ENCODE measurements around the gene BRAF.
"Not testable (repeated sequence)": the region's sequence is repeated elsewhere in the genome, so short reads cannot be mapped to it uniquely, and the experiment has no call there.

The BRAF gene

DNA sequence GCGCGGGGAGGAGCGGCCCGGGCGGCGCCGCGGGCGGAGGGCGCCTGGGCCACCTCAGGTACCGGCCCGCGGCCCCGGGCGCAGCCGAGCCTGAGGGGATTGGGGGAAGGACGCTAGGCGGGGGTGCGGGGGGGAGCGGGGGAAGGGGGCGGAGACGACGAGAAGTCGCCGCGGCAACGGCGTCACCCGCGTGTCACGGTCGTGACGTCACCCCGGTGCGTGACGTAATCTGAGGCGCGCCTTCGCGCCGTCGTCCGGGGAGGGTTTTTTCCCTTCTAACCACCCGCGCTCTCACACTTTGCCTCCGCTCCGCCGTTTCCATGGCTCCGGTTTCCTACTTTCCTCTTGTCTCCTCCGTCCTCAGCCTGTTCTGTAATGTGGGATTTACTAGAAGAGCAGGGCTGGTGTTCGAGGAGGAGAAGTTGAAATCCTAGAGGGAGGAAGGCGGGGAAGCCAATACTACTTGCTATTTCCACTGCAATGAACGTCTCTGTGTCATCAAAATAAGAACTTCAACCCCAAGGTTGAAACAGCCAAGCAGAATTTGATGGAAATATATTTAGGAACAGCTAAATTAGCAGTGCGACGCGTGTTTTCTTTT lies at the start of gene BRAF:
BRAF (minus strand) TSS at position 109 of the 601 bp plus-strand sequence. CDS start 226 bp downstream, outside the sequence.
- TF ChIP-seq, protein P1, sequence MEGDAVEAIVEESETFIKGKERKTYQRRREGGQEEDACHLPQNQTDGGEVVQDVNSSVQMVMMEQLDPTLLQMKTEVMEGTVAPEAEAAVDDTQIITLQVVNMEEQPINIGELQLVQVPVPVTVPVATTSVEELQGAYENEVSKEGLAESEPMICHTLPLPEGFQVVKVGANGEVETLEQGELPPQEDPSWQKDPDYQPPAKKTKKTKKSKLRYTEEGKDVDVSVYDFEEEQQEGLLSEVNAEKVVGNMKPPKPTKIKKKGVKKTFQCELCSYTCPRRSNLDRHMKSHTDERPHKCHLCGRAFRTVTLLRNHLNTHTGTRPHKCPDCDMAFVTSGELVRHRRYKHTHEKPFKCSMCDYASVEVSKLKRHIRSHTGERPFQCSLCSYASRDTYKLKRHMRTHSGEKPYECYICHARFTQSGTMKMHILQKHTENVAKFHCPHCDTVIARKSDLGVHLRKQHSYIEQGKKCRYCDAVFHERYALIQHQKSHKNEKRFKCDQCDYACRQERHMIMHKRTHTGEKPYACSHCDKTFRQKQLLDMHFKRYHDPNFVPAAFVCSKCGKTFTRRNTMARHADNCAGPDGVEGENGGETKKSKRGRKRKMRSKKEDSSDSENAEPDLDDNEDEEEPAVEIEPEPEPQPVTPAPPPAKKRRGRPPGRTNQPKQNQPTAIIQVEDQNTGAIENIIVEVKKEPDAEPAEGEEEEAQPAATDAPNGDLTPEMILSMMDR (IDR thresholded peaks at IDR 0.05; ENCODE audit: insufficient read depth, low read depth, low read length, missing control alignments): no peak
- H3K4me3 ChIP-seq (ENCODE audit: low read depth, low read length): peak within 1 kb of the TSS; percentile 99
- peak; percentile 92 for DNase-seq (ENCODE audit: low read depth)

DNA sequence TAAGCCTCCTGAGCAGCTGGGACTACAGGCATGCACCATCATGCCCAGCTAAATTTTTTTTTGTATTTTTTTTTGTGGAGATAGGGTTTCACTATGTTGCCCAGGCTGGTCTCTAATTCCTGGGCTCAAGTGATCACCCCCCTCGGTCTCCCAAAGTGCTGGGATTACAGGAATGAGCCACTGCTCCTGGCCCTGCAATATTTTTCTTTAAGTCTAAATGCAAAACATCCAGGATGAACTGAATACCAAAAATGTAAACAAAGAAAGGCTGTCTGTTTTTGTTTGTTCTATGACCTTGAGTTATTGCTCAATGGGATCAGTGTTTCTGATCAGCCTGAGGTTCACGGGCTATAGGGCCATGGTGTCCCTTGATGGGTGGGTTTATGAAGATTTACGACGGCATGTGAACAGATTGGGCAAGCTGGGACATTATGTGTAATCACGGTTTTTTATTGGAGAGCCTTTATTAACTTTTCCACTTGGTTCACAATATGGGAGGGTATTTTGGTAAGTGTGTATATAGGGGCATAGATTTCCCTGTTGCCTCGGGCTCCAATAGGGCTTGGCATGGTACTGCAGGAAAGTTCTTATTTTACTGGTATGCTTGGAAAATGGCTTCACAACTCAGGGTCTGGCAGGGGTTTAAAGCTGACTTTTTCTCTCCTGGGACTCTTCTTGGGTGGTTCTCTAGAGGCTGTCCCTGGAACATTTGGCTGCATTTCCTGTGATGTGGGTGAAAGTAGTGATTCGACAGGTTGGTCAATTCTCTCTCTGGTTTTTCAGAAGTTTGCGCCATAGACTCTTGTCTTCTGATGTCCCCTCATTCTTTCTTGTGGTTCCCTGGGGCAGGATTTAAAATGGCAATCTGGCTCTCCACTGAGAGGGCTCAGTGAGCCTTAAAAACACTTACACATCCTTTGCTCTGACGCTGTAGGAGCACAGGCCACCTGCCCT lies 48.4 kb upstream of the BRAF start:
- no peak for DNase-seq (ENCODE audit: low read depth)
- H3K4me3 ChIP-seq (ENCODE audit: low read depth, low read length): no peak overlapping the region
- TF ChIP-seq, protein P1 (IDR thresholded peaks at IDR 0.05; ENCODE audit: insufficient read depth, low read depth, low read length, missing control alignments): no peak

DNA sequence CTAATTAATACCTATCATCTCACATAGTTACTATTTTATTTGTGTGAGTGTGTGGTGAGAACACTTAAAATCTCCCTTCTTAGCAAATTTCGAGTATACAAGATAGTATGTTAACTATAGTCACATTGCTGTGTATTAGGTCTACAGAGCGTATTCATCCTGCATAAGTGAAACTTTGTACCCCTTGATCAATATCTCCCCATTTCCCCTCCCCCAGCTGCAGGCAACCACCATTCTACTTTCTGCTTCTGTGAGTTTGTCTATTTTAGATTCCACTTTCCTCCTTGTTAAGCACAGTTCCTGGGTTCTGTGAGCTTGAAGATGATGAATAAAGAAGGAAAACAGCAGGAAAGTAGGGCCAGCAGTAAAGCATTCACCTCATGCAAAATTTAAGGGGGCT lies 47.6 kb upstream of the BRAF start:
- no peak overlapping the region for H3K4me3 ChIP-seq (ENCODE audit: low read depth, low read length)
- no peak for DNase-seq (ENCODE audit: low read depth)
- TF ChIP-seq, protein P1 (IDR thresholded peaks at IDR 0.05; ENCODE audit: insufficient read depth, low read depth, low read length, missing control alignments): no peak

DNA sequence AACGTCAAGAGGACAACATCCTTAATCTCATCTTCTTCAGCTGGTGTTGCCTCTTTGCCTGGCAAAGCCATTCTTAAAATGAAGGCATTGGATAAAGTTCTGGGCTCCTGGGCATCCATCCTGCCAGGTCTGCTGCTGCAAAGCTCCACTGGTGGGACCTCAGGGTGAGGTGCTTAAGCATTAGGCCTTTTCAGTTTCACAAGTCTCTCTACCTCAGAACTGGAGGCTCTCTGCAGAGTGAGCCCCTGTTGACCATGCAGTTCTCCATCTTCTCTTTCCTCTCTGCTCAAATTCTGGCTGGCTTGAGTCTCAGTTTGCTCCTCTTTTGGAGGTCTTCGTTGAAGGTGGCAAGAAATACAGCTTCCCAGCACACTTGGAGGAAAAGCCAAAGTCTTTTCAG lies 42.7 kb upstream of the BRAF start:
- TF ChIP-seq, protein P1 (IDR thresholded peaks at IDR 0.05; ENCODE audit: insufficient read depth, low read depth, low read length, missing control alignments): no peak
- no peak overlapping the region for H3K4me3 ChIP-seq (ENCODE audit: low read depth, low read length)
- no peak for DNase-seq (ENCODE audit: low read depth)

DNA sequence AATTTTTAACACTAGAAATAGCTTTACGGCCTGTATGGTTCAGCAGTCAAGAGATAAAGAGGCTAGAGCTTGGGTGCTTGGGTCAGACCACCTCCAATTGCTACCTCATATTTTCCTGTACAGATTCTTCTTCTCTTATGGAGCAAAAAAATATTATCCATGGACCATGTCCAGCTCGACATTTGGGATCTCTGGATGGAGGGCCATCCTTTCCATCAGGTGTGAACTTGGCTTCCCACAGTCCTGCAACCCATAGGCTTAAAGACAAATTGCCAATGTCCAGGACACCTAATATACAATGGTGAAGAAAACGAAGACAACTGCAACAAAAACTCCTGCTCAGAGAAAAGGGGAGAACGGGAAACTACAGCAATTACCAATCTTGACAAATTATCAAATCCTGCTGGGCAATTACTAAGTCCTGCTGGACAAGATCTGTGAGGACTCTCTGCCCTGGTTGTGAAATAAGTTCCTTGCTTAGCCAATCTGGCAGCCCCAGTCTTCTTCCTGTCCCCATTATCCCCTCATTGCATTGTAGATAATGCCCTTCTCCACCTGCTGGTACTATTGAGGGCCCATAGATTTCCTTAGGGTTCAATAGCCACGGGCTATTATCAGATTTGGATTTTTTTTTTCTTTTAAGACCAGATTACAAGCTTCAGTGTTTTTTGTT lies 42.0 kb upstream of the BRAF start:
- TF ChIP-seq, protein P1 (IDR thresholded peaks at IDR 0.05; ENCODE audit: insufficient read depth, low read depth, low read length, missing control alignments): no peak
- no peak overlapping the region for H3K4me3 ChIP-seq (ENCODE audit: low read depth, low read length)
- DNase-seq (ENCODE audit: low read depth): no peak

- TF ChIP-seq, protein P1 (IDR thresholded peaks at IDR 0.05; ENCODE audit: insufficient read depth, low read depth, low read length, missing control alignments): no peak
- no peak for DNase-seq (ENCODE audit: low read depth)
- H3K4me3 ChIP-seq (ENCODE audit: low read depth, low read length): no peak overlapping the region
Measured at GRCh38 chr7:140961117-140961516, 36.4 kb upstream of the BRAF start.

DNA sequence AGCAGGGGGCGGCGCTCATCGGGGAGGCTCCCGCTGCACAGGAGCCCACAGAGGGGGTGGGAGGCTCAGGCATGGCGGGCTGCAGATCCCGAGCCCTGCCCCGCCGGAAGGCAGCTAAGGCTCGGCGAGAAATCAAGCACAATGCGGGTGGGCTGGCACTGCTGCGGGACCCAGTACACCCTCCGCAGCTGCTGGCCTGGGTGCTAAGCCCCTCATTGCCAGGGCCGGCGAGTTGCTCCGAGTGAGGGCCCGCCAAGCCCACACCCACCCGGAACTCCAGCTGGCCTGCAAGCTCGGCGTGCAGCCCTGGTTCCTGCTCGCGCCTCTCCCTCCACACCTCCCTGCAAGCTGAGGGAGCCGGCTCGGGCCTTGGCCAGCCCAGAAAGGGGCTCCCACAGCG lies 32.3 kb upstream of the BRAF start:
- H3K4me3 ChIP-seq (ENCODE audit: low read depth, low read length); DNase-seq (ENCODE audit: low read depth): not testable (repeated sequence)

Data from GM12865 (cell line).